ENCODE measurements around the gene HOXC6.

Gene HOXC6

GRCh38 chr12:54028314-54029201 lies at the start of gene HOXC6:
Gene HOXC6, plus strand, starts transcription at chr12:54028440. Its CDS starts 82 bp downstream, at chr12:54028522.
- no peak for DNase-seq

GRCh38 chr12:53978477-53979356 lies 49.5 kb upstream of the HOXC6 start:
- DNase-seq = no peak

GRCh38 chr12:53980104-53980801 lies 48.0 kb upstream of the HOXC6 start:
- DNase-seq = no peak

- no peak for DNase-seq
Observed at GRCh38 chr12:53980802-53981496, 47.3 kb upstream of the HOXC6 start.

- DNase-seq = no peak
Observed at GRCh38 chr12:53981634-53982565, 46.3 kb upstream of the HOXC6 start.

GRCh38 chr12:53982648-53983567 lies 45.3 kb upstream of the HOXC6 start:
- no peak for DNase-seq

GRCh38 chr12:53983568-53983949 lies 44.7 kb upstream of the HOXC6 start:
- DNase-seq = no peak

GRCh38 chr12:53983950-53984572 lies 44.2 kb upstream of the HOXC6 start:
- no peak for DNase-seq

- peak; percentile 92 for DNase-seq
Observed at GRCh38 chr12:53984901-53985691, 43.1 kb upstream of the HOXC6 start, which contains the start of gene HOXC10. Gene HOXC10, plus strand, starts transcription at chr12:53985146. Its CDS starts 114 bp downstream, at chr12:53985260.

GRCh38 chr12:53985692-53985993 lies 42.6 kb upstream of the HOXC6 start:
- no peak for DNase-seq

- DNase-seq = no peak
Observed at GRCh38 chr12:53985994-53986685, 42.1 kb upstream of the HOXC6 start.

- no peak for DNase-seq
Observed at GRCh38 chr12:53986686-53987483, 41.4 kb upstream of the HOXC6 start.

GRCh38 chr12:53987787-53988230 lies 40.4 kb upstream of the HOXC6 start:
- no peak for DNase-seq

GRCh38 chr12:53988541-53989226 lies 39.6 kb upstream of the HOXC6 start:
- DNase-seq = no peak

- no peak for DNase-seq
Observed at GRCh38 chr12:53989227-53990113, 38.8 kb upstream of the HOXC6 start.

Measured in NCI-H1105 treated with DMSO at 0.1 percent for 48 hours (cell line).